HL-60 (cell line): Measurements from ENCODE around the gene GPC3.

ENCODE experiments used
- DNase-seq, 2 experiments: peaks; one replicate each; pipeline ENCODE4 v3.0.0-alpha.2; 2010 to 2020; ENCODE audit warnings: low read depth in 1 of 2, low spot score in 1 of 2
- H3K27ac ChIP-seq: fragments of 250-450 bp; sonication (Bioruptor Pico); replicated peaks from 2 replicates; pipeline ENCODE4 v1.5.1; 2020; ENCODE audit warnings: mild to moderate bottlenecking, moderate library complexity
- H3K27me3 ChIP-seq: fragments of 250-450 bp; sonication (Bioruptor Pico); 2 replicates; pipeline ENCODE4 v1.5.1; 2021; ENCODE audit warnings: mild to moderate bottlenecking, moderate library complexity; ENCODE audit not compliant: insufficient read depth, poor library complexity, severe bottlenecking
- H3K4me3 ChIP-seq: replicated peaks from 2 replicates; pipeline ENCODE4 v1.5.1; 2011; ENCODE audit warnings: mild to moderate bottlenecking, control low read depth, low read length; ENCODE audit not compliant: insufficient read depth
- GABPA ChIP-seq: IDR thresholded peaks from 2 replicates; pipeline ENCODE4 v1.6.1; 2012; ENCODE audit warnings: low read depth
- POLR2AphosphoS5 ChIP-seq: IDR thresholded peaks from 2 replicates; pipeline ENCODE4 v1.6.1; 2012; ENCODE audit warnings: low read depth
- SPI1 ChIP-seq: IDR thresholded peaks from 2 replicates; pipeline ENCODE4 v1.6.1; 2012; ENCODE audit warnings: low read depth, mild to moderate bottlenecking, borderline replicate concordance
- TF ChIP-seq, protein P1 (sequence below): IDR thresholded peaks from 2 replicates; pipeline ENCODE4 v1.6.1; 2012; ENCODE audit warnings: low read depth; ENCODE audit not compliant: insufficient replicate concordance
- TF ChIP-seq, protein P2 (sequence below): IDR thresholded peaks from one replicate; pipeline ENCODE4 v1.5.1; 2011; ENCODE audit warnings: low read length, control low read depth, inconsistent platforms; ENCODE audit not compliant: insufficient read depth

GPC3 gene

DNA sequence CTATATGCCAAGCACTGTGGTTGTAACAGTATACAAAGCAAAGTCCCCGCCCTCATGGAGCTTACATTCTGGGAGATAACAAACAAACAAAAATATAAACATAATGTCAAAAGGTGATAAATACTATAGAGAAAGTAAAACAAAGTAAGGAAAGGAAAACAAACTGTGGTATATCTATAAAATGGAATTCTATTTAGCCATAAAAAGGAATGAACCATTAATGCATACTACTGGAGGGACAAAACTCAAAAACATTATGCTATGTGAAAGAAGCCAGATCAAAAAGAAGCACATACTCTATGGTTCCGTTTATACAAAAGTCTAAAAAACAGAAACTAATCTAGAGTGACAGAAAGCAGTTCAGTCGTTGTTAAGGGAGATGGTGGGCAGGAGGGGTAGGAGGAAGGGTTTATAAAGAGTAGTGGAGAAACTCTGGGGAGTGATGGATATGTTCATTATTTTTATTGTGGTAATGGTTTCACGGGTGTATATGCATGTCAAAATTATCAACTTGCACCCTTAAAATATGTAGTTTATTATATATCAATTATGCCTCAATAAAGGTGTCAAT lies 31.5 kb downstream of the GPC3 start:
- H3K4me3 ChIP-seq = no peak overlapping the region
- no peak for DNase-seq
- H3K27me3 ChIP-seq = no peaks in the 10 kb centered on the region
- TF ChIP-seq GABPA = no peak
- TF ChIP-seq, protein P1, sequence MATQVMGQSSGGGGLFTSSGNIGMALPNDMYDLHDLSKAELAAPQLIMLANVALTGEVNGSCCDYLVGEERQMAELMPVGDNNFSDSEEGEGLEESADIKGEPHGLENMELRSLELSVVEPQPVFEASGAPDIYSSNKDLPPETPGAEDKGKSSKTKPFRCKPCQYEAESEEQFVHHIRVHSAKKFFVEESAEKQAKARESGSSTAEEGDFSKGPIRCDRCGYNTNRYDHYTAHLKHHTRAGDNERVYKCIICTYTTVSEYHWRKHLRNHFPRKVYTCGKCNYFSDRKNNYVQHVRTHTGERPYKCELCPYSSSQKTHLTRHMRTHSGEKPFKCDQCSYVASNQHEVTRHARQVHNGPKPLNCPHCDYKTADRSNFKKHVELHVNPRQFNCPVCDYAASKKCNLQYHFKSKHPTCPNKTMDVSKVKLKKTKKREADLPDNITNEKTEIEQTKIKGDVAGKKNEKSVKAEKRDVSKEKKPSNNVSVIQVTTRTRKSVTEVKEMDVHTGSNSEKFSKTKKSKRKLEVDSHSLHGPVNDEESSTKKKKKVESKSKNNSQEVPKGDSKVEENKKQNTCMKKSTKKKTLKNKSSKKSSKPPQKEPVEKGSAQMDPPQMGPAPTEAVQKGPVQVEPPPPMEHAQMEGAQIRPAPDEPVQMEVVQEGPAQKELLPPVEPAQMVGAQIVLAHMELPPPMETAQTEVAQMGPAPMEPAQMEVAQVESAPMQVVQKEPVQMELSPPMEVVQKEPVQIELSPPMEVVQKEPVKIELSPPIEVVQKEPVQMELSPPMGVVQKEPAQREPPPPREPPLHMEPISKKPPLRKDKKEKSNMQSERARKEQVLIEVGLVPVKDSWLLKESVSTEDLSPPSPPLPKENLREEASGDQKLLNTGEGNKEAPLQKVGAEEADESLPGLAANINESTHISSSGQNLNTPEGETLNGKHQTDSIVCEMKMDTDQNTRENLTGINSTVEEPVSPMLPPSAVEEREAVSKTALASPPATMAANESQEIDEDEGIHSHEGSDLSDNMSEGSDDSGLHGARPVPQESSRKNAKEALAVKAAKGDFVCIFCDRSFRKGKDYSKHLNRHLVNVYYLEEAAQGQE = no peak
- no peak for TF ChIP-seq POLR2AphosphoS5
- TF ChIP-seq, protein P2, sequence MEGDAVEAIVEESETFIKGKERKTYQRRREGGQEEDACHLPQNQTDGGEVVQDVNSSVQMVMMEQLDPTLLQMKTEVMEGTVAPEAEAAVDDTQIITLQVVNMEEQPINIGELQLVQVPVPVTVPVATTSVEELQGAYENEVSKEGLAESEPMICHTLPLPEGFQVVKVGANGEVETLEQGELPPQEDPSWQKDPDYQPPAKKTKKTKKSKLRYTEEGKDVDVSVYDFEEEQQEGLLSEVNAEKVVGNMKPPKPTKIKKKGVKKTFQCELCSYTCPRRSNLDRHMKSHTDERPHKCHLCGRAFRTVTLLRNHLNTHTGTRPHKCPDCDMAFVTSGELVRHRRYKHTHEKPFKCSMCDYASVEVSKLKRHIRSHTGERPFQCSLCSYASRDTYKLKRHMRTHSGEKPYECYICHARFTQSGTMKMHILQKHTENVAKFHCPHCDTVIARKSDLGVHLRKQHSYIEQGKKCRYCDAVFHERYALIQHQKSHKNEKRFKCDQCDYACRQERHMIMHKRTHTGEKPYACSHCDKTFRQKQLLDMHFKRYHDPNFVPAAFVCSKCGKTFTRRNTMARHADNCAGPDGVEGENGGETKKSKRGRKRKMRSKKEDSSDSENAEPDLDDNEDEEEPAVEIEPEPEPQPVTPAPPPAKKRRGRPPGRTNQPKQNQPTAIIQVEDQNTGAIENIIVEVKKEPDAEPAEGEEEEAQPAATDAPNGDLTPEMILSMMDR = no peak
- no peak for TF ChIP-seq SPI1
- H3K27ac ChIP-seq = no peak overlapping the region

DNA sequence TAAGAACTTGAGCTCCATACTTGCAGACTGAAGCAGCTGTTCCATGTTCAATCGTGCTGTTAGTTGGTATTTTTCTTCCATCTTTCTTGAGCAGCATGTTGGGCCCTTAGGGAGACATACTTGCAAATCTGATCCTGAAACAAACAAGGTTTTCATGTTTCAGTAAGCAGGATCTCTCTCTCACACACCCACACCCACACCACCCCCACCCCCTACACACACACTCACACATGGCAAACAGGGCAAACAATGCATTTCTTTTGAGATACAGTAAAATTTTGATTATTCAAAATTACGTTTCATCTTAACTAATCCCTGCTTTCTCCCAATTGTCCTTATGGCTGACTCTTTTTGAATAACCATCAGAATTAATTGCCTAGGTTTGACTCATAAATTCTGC lies 32.3 kb downstream of the GPC3 start:
- TF ChIP-seq, protein P2 = no peak
- no peak for TF ChIP-seq POLR2AphosphoS5
- no peak for TF ChIP-seq GABPA
- no peak for TF ChIP-seq SPI1
- TF ChIP-seq, protein P1 = no peak
- no peak overlapping the region for H3K27ac ChIP-seq
- H3K4me3 ChIP-seq = no peak overlapping the region
- no peaks in the 10 kb centered on the region for H3K27me3 ChIP-seq
- no peak for DNase-seq

DNA sequence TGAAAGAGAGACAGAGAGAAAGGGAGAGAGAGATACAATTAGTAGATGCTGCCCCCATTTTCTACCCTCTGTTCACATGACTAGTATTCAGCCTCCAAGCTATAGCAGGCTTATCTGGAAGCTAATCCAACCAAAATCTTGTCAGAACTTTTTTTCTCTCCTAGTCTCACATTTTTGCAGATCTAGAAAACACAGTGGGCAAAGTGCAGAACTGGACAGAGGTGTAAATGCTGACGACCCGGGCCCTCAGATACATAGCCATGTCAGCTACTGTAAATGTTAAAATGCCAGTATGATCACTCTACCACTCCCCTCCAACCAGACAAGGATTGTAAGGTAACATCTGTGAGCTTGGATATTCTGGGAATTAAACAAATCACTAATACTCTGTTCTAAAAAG lies 34.3 kb downstream of the GPC3 start:
- DNase-seq = no peak
- no peak for TF ChIP-seq SPI1
- no peak overlapping the region for H3K27ac ChIP-seq
- no peak overlapping the region for H3K4me3 ChIP-seq
- no peaks in the 10 kb centered on the region for H3K27me3 ChIP-seq

DNA sequence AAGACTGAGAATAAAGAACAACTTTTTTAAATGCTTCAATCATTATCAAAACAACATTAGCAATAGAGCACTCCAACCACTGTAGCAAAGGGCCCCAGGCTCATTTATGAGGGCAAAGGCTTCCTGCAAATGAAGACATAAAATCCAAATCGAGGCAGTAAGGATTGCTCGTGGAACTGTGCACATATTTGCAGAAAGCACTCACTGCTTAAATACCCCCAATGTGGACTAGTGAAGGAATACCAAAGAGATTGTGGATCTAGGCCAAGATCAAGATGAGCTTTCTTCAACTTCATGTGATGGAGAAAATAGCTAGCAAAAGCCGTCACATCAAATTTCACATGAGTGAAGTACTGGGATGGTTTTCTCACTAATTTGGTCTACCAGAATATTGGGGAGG lies 35.2 kb downstream of the GPC3 start:
- no peak overlapping the region for H3K4me3 ChIP-seq
- DNase-seq = no peak
- TF ChIP-seq, protein P2 = no peak
- TF ChIP-seq SPI1 (no peak), GABPA (no peak), POLR2AphosphoS5 (no peak)
- TF ChIP-seq, protein P1 = no peak
- H3K27ac ChIP-seq = no peak overlapping the region
- no peaks in the 10 kb centered on the region for H3K27me3 ChIP-seq
